ENCODE data around the gene NAGS. TPM values are rescaled to one million over a fixed set of nuclear protein-coding genes. Genes with fewer than 3 reads are reported as not detected.
A peak's percentile ranks its signal among the peaks of the same experiment; 100 is the strongest.

NAGS gene
- polyA plus RNA-seq, 1 donor, result 37.5 TPM

DNA sequence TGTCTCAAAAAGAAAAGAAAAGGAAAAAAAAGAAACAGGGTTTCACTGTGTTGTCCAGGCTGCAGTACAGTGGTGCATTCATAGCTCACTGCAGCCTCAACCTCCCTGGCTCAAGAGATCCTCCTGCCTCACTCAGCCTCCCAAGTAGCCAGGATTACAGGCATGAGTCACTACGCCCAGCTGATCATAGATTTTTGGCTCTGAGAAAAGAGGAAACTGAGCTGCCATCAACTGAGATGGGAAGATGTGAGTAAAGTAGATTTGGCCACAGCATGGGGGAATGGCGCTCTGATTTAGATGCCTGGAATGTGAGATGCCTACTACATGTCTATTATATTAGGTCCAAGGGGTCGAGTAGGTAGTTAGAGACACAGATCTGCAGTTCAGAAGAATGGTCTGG lies 5.9 kb upstream of the NAGS start:
- DNase-seq, result no peak
- WGBS (ENCODE audit: insufficient coverage, low lambda C conversion rate), result no CpG with 5 or more reads among the region's 3 CpGs
- Histone ChIP-seq H3K4me1 (ENCODE audit: control insufficient read depth, insufficient read depth, low read length) (peaks cover 30% of the 10 kb centered on the region), H3K9me3 (ENCODE audit: control insufficient read depth, low read depth, low read length) (peaks cover 6% of the 10 kb centered on the region), H3K4me3 (ENCODE audit: low read length) (no peak overlapping the region), H3K27ac (ENCODE audit: low read length) (no peak overlapping the region), H3K27me3 (ENCODE audit: control insufficient read depth, insufficient read depth, low read length) (peaks cover 16% of the 10 kb centered on the region), H3K36me3 (ENCODE audit: control insufficient read depth, insufficient read depth, low read length) (no peaks in the 10 kb centered on the region)

DNA sequence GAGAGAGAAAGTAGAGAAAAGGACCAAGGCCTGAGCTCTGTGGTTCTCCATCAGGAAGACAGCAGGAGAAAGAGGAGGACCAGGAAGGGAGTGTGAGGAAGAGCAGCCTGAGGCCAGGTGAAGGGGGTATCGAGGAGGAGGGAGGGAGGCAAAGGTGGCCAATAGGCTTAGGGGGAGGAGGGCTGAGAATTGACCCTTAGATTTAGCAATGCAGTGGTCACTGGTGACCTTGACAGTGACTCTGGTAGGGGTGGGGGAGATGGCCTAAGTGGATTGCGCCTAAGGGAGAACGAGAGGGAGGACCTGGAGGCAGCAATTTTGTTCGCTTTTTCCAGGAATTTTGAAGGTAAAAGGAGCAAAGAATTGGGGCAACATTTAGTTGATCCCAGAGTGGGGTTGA lies 5.4 kb upstream of the NAGS start:
- H3K36me3 ChIP-seq (ENCODE audit: control insufficient read depth, insufficient read depth, low read length), result no peaks in the 10 kb centered on the region
- H3K4me1 ChIP-seq (ENCODE audit: control insufficient read depth, insufficient read depth, low read length), result peaks cover 34% of the 10 kb centered on the region
- no peak overlapping the region for H3K27ac ChIP-seq (ENCODE audit: low read length)
- DNase-seq, result no peak
- peaks cover 13% of the 10 kb centered on the region for H3K27me3 ChIP-seq (ENCODE audit: control insufficient read depth, insufficient read depth, low read length)
- no peak overlapping the region for H3K4me3 ChIP-seq (ENCODE audit: low read length)
- peaks cover 6% of the 10 kb centered on the region for H3K9me3 ChIP-seq (ENCODE audit: control insufficient read depth, low read depth, low read length)
- no CpG with 5 or more reads among the region's 4 CpGs for WGBS (ENCODE audit: insufficient coverage, low lambda C conversion rate)

DNA sequence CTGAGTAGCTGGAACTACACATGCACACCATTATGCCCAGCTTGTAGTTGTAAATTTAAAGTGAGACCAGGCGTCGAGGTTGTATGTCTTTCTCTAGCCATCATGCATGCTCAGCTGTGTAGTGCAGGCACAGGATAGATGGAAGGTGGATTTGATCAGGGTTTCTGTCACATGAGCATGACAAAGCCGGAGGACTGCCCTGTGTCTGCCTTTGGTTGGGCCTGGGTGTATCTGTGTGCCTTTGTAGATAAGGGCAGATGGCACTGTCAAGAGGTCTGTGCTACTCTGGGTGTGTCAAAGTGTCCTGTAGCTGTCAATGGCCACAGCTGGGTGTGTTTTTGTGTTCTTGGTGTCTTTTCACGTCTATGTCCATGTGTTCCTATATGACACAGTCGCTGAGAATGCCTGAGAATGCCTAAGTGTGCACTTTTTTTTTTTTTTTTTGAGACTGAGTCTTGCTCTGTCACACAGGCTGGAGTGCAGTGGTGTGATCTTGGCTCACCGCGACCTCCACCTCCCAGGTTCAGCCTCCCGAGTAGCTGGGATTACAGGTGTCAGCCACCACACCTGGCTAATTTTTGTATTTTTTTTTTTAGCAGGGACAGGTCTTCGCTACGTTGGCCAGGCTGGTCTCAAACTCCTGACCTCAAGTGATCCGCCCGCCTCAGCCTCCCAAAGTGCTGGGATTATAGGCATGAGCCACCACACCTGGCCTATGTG lies 4.1 kb upstream of the NAGS start:
- Histone ChIP-seq H3K36me3 (ENCODE audit: control insufficient read depth, insufficient read depth, low read length) (no peaks in the 10 kb centered on the region), H3K4me3 (ENCODE audit: low read length) (no peak overlapping the region), H3K4me1 (ENCODE audit: control insufficient read depth, insufficient read depth, low read length) (peaks cover 23% of the 10 kb centered on the region), H3K27ac (ENCODE audit: low read length) (peak overlapping the region; percentile 55), H3K9me3 (ENCODE audit: control insufficient read depth, low read depth, low read length) (peaks cover under 1% of the 10 kb centered on the region), H3K27me3 (ENCODE audit: control insufficient read depth, insufficient read depth, low read length) (peaks cover 11% of the 10 kb centered on the region)
- DNase-seq, result peak; percentile 59 to 80
- WGBS (ENCODE audit: insufficient coverage, low lambda C conversion rate), result no CpG with 5 or more reads among the region's 12 CpGs

DNA sequence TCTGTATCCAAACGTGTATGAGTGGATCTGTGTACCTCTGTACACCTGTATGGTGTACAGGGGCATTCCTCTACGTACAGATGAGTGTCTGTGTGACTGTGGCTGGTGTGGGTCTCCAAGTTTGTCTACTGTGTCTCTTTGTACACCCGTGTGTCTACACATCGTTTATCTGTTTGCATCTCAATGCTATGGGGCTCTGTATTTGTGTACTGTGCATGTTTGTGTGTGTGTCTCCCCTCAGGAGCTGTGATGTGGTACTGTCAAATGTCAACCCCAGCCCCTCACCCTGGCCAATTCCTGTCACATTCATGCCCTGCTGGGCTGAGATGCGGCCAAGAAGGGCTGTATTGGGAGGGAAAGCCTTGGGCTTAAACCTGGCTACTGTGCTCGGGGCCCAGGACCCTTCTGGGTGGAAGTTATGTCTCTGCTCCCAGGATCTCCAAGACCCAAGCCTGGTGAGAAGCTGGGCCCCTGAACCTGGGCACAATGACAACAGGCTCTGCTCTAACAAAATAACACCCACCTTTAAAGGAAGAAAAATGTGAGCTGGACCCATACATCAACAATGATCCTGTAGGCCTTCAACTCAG lies 3.5 kb upstream of the NAGS start:
- WGBS (ENCODE audit: insufficient coverage, low lambda C conversion rate), result no CpG with 5 or more reads among the region's 6 CpGs
- H3K36me3 ChIP-seq (ENCODE audit: control insufficient read depth, insufficient read depth, low read length), result no peaks in the 10 kb centered on the region
- H3K4me3 ChIP-seq (ENCODE audit: low read length), result no peak overlapping the region
- peaks cover 6% of the 10 kb centered on the region for H3K9me3 ChIP-seq (ENCODE audit: control insufficient read depth, low read depth, low read length)
- no peak for DNase-seq
- H3K27ac ChIP-seq (ENCODE audit: low read length), result peak overlapping the region; percentile 55
- H3K27me3 ChIP-seq (ENCODE audit: control insufficient read depth, insufficient read depth, low read length), result peaks cover 17% of the 10 kb centered on the region
- peaks cover 23% of the 10 kb centered on the region for H3K4me1 ChIP-seq (ENCODE audit: control insufficient read depth, insufficient read depth, low read length)

DNA sequence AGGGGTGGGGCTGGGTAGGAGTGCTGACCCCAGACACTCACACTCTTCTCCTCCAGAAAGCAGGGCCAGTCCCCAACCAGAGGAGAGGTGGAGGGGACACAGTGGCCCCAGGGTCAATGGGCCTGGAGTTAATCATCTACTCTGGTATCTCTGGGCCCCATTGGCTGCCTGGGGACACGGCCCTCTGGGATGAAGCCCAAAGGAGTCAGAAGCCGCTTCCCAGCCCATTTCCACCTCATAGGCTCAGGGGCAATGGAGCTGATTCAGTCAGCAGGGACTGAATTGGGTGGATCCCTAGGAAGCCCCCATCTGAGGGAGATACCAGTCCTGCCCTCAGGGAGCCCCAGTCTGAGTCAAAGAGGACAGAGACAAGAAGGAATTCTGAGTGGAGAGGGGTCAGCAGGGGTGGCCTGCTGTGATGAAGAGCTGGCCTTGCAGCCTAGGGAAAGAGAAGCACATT lies 2.9 kb upstream of the NAGS start:
- peak overlapping the region; percentile 55 for H3K27ac ChIP-seq (ENCODE audit: low read length)
- peak; percentile 39 to 70 for DNase-seq

DNA sequence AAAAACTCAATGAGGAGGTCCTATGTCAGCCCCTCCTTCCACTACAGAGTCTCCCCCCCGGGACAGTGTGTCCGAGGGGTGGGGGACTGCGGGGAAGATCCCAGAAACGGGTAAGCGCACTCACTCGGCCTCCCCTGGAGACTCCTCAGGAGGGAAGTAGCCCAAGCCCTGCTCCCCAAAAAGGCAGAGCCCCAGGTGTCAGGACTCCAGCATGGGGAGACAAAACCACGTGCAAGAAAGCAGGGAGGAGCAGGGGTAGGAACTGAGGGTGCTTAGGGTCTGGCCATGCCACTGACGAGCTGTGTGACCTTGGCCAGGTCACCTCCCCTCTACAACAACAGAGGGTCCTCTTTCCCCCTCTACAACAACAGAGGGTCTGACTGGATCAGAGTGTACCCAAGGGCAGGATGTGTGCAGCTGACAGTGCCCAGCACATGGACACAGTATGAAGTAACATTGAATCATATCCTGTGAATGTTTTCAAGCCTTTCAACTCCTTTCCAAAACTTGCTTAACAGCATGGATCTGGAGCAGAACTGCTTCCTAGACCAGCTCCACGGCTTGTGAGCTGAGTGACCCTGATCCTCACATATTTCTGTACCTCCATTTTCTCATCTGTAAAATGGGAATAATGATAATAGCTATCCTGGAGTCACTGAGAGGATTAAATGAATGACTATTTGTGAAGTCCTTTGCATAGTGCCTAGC lies 2.1 kb upstream of the NAGS start:
- Histone ChIP-seq H3K27ac (ENCODE audit: low read length) (peak overlapping the region; percentile 55), H3K27me3 (ENCODE audit: control insufficient read depth, insufficient read depth, low read length) (peaks cover 23% of the 10 kb centered on the region), H3K36me3 (ENCODE audit: control insufficient read depth, insufficient read depth, low read length) (peaks cover 2% of the 10 kb centered on the region), H3K4me3 (ENCODE audit: low read length) (no peak overlapping the region), H3K9me3 (ENCODE audit: control insufficient read depth, low read depth, low read length) (peaks cover 9% of the 10 kb centered on the region), H3K4me1 (ENCODE audit: control insufficient read depth, insufficient read depth, low read length) (peaks cover 26% of the 10 kb centered on the region)
- no peak for DNase-seq
- no CpG with 5 or more reads among the region's 9 CpGs for WGBS (ENCODE audit: insufficient coverage, low lambda C conversion rate)

More for the DNA sequence above, 2.9 kb upstream of the NAGS start:
- Histone ChIP-seq H3K9me3 (ENCODE audit: control insufficient read depth, low read depth, low read length) (peaks cover 9% of the 10 kb centered on the region), H3K27me3 (ENCODE audit: control insufficient read depth, insufficient read depth, low read length) (peaks cover 23% of the 10 kb centered on the region), H3K4me1 (ENCODE audit: control insufficient read depth, insufficient read depth, low read length) (peaks cover 23% of the 10 kb centered on the region), H3K36me3 (ENCODE audit: control insufficient read depth, insufficient read depth, low read length) (no peaks in the 10 kb centered on the region), H3K4me3 (ENCODE audit: low read length) (no peak overlapping the region)
- no CpG with 5 or more reads among the region's 2 CpGs for WGBS (ENCODE audit: insufficient coverage, low lambda C conversion rate)

DNA sequence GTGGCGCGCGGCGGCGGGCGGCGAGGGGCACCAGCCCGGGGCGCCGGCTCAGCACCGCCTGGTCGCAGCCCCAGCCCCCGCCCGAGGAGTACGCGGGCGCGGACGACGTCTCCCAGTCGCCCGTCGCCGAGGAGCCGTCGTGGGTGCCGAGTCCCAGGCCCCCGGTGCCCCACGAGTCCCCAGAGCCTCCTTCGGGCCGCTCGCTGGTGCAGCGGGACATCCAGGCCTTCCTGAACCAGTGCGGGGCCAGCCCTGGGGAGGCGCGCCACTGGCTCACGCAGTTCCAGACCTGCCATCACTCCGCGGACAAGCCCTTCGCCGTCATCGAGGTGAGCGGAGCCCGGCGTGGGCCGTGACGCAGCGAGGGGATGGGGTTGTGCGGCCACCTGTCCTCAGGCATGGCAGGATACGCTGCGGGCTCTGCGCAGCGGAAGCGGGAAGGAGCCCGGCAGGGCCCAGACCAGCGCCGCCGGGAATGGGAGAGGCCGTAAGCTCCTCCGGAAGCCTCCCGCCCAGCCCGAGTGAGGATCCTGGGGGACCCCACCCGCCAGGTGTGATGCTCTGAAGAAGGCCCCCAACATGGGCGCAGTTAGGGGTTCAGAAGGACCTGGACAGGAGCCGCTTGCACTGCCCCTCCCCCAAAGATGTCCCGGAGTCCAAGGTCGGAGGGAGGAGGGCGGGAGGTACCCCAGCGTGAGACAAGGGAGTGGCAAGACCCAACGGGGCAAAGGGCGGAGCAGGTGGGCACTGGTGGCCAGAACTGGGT lies 522 bp downstream of the NAGS start:
- Histone ChIP-seq H3K9me3 (ENCODE audit: control insufficient read depth, low read depth, low read length) (peaks cover 9% of the 10 kb centered on the region), H3K36me3 (ENCODE audit: control insufficient read depth, insufficient read depth, low read length) (peaks cover 24% of the 10 kb centered on the region), H3K4me3 (ENCODE audit: low read length) (peak overlapping the region; percentile 72), H3K4me1 (ENCODE audit: control insufficient read depth, insufficient read depth, low read length) (peaks cover 33% of the 10 kb centered on the region), H3K27ac (ENCODE audit: low read length) (peak overlapping the region; percentile 88), H3K27me3 (ENCODE audit: control insufficient read depth, insufficient read depth, low read length) (peaks cover 23% of the 10 kb centered on the region)
- WGBS (ENCODE audit: insufficient coverage, low lambda C conversion rate), result no CpG with 5 or more reads among the region's 71 CpGs
- DNase-seq, result peak; percentile 86 to 93

DNA sequence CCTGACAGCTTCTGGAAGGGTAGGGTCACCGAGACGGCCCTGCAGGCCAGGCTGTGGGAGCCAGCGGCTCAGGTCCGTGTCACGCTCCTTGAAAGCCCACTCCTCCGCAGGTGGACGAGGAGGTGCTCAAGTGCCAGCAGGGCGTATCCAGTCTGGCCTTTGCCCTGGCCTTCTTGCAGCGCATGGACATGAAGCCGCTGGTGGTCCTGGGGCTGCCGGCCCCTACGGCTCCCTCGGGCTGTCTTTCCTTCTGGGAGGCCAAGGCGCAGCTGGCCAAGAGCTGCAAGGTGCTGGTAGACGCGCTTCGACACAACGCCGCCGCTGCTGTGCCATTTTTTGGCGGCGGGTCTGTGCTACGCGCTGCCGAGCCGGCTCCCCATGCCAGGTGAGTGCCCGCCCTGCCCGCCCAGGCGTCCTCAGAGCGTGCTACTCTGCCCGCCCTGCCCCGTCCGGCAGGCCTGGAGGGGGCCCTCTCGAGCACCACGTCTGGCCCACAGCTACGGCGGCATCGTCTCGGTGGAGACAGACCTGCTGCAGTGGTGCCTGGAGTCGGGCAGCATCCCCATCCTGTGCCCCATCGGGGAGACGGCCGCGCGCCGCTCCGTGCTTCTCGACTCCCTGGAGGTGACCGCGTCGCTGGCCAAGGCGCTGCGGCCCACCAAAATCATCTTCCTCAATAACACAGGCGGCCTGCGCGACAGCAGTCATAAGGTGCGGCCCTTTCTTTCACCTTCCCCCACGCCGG lies 1.3 kb downstream of the NAGS start:
- peak; percentile 23 to 61 for DNase-seq
- WGBS (ENCODE audit: insufficient coverage, low lambda C conversion rate), result no CpG with 5 or more reads among the region's 59 CpGs
- peaks cover 9% of the 10 kb centered on the region for H3K9me3 ChIP-seq (ENCODE audit: control insufficient read depth, low read depth, low read length)
- H3K27me3 ChIP-seq (ENCODE audit: control insufficient read depth, insufficient read depth, low read length), result peaks cover 23% of the 10 kb centered on the region
- H3K27ac ChIP-seq (ENCODE audit: low read length), result peak overlapping the region; percentile 88
- peak overlapping the region; percentile 72 for H3K4me3 ChIP-seq (ENCODE audit: low read length)
- peaks cover 37% of the 10 kb centered on the region for H3K4me1 ChIP-seq (ENCODE audit: control insufficient read depth, insufficient read depth, low read length)
- peaks cover 28% of the 10 kb centered on the region for H3K36me3 ChIP-seq (ENCODE audit: control insufficient read depth, insufficient read depth, low read length)

DNA sequence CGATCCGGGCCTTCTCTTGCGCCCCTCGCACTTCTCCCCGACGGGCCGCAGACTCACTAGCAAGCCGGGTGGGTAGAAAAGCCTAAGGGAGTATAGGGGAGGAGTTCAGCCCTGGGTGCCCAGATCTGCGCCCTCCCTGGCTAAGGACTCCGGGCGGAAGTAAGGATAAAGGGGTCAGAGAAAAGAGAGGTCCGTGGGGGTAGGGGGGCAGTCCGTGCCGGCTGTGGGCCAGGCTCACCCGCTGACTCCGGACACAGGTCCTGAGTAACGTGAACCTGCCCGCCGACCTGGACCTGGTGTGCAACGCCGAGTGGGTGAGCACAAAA lies 1.8 kb downstream of the NAGS start:
- H3K27me3 ChIP-seq (ENCODE audit: control insufficient read depth, insufficient read depth, low read length), result peaks cover 23% of the 10 kb centered on the region

More for the DNA sequence above, 1.8 kb downstream of the NAGS start:
- H3K36me3 ChIP-seq (ENCODE audit: control insufficient read depth, insufficient read depth, low read length), result peaks cover 33% of the 10 kb centered on the region
- peaks cover 32% of the 10 kb centered on the region for H3K4me1 ChIP-seq (ENCODE audit: control insufficient read depth, insufficient read depth, low read length)
- H3K9me3 ChIP-seq (ENCODE audit: control insufficient read depth, low read depth, low read length), result peaks cover 9% of the 10 kb centered on the region
- peak overlapping the region; percentile 88 for H3K27ac ChIP-seq (ENCODE audit: low read length)
- DNase-seq, result peak in 1 of 2 donors; percentile 47
- no CpG with 5 or more reads among the region's 21 CpGs for WGBS (ENCODE audit: insufficient coverage, low lambda C conversion rate)
- peak overlapping the region; percentile 72 for H3K4me3 ChIP-seq (ENCODE audit: low read length)

All from large intestine (tissue), 3 donors.